ENCODE measurements around the gene MAP2K5.
"Not testable (repeated sequence)": the region's sequence is repeated elsewhere in the genome, so short reads cannot be mapped to it uniquely, and the experiment has no call there.

Gene MAP2K5

DNA sequence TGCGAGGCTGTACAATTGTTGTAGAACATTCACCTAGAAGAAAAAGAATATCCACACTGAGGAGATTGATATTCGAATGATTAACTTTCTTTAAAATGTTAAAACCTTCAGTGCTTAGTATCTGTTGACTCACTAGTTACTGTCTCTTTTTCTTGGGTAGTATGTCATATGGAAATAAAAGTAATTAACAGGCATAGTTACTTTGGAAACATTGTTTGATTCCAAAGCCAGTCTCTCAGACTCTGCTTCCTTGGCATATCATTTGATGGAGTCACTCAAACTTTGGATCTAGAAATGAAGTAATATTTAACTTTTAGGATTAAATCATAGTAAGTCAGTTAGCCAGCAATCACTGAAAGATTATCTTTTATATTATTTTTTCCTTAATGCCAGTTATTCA is 63.4 kb downstream of the MAP2K5 start:
- no peak for DNase-seq

- DNase-seq, result no peak
Observed at GRCh38 chr15:67606742-67607141, 64.2 kb downstream of the MAP2K5 start.

- no peak for DNase-seq
Observed at GRCh38 chr15:67607329-67607728, 64.8 kb downstream of the MAP2K5 start.

GRCh38 chr15:67607959-67608637 is 65.6 kb downstream of the MAP2K5 start:
- no peak for DNase-seq

- DNase-seq, result no peak
Observed at GRCh38 chr15:67608638-67608959, 66.1 kb downstream of the MAP2K5 start.

DNA sequence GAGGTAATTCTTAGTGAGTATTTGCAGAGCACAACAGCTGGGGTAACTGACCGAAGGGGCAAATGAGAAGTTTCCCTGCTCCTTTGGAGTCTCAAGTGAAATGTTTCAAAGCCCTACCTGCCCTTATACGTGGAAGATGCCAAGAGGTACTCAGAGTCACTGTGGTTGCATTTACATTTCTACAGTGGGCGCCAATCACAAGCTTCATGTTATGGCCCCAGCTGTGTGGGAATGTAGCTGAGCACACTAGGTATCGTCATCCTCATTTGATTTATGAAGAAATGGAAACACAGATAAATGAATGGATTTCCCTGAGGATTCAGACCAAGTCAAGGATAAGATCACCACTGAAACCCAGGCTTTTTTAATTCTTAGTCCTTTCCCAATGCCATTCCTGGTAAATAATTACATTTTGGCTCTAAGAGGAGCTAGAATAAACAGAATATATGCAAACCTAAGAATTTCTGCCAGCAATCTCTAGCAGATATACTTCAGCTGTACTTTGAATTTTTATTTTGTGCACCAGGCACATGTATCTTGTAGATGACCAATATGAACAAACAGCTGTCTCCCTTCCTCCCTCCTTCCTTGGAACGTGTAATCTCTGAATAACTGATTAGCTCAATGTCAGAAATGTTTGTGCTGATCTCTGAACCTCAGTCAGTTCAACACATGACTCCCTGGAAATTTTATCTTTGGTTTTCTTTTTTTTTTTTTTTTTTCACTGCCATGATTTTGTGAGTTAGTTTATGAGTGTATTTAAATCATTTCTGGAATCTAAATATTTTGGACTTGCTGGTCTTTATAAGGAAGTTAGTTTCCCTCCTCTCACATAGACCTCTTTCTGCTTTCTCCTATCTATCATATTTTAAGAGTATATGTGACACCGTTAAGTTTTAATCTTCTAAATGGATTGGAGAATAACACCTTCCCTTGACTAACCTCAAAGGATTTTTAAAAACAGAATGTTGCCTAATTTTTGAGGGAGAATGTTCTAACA is 69.2 kb downstream of the MAP2K5 start:
- no peak for DNase-seq

DNA sequence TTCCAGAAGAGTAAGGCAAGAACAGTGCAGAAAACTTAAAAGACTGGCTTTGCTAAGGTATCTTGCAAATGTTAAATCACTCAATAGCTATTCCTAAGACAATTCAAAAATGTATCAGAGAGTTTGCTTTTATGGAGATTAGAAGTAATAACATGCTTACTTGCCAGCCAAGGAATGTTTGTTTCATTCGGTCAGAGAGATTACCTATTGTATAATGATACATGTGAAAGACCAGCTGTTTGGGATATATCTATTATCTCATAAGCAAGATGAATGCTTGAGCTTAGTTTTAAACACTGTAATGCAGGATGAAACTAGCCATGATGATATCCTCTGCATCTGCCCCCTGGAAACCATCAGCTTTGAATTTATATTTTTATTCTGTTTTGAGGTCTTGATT is 70.7 kb downstream of the MAP2K5 start:
- DNase-seq, result no peak

- DNase-seq, result no peak
Observed at GRCh38 chr15:67613708-67614107, 71.2 kb downstream of the MAP2K5 start.

DNA sequence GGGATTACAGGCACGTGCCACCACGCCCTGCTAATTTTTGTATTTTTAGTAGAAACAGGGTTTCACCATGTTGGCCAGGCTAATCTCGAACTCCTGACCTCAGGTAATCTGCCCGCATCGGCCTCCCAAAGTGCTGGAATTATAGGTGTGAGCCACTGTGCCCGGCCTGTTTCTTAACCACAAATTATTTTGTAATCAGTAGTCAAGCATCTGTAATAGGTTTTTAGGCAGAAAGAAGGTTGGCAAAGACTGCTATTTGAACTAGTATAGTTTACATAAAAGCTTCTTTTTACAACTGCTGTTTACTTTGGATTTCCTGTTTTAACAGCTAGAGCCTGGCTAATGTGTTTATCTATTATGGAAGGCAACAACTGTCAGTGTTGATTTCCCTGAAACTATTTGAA is 72.6 kb downstream of the MAP2K5 start:
- not testable (repeated sequence) for DNase-seq

GRCh38 chr15:67618297-67618696 is 75.8 kb downstream of the MAP2K5 start:
- no peak for DNase-seq

DNA sequence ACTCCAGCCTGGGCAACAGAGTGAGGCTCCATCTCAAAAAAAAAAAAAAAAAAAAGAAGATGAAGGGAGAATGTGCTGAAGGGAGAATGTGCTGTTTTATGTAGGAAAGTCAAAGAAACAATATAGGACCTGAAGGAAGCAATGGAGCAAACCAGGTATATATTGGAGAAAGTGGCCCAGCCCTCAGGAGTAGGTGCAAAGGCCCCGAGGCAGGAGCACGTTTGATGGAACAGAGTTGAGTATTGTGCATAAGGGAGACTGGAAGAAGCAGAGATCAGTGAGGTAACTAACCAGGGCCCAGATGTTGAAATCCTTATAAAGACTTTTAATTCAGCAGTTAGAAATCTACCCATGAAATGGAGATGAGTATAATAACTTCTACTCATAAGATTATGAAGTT is 79.6 kb downstream of the MAP2K5 start:
- no peak for DNase-seq

DNA sequence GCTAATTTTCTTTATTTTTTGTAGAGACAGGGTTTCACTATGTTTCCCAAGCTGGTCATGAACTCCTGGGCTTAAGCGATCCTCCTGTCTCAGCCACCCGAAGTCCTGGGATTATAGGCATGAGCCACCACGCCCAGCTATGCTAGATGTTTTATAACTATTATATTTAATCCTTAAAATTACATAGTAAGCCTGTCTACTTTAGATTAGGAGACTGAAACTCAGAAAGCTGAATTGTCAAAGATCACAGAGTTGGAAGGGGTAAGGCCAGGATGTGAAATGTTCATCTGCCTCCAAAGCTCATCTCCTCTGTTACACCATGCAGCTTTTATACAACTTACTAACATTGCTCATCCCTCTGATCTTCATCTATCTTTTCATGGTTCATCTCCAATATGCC is 89.8 kb downstream of the MAP2K5 start:
- DNase-seq, result no peak

DNA sequence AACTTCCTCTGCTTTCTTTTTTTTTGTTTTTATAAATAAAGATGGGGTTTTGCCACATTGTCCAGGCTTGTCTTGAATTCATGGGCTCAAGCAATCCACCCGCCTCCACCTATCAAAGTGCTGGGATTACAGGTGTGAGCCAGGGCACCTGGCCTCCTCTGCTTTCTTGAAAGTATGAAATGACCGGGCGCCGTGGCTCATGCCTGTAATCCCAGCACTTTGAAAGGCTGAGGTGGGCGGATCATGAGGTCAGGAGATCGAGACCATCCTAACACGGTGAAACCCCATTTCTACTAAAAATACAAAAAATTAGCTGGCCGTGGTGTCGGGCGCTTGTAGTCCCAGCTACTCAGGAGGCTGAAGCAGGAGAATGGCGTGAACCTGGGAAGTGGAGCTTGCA is 93.4 kb downstream of the MAP2K5 start:
- not testable (repeated sequence) for DNase-seq

DNA sequence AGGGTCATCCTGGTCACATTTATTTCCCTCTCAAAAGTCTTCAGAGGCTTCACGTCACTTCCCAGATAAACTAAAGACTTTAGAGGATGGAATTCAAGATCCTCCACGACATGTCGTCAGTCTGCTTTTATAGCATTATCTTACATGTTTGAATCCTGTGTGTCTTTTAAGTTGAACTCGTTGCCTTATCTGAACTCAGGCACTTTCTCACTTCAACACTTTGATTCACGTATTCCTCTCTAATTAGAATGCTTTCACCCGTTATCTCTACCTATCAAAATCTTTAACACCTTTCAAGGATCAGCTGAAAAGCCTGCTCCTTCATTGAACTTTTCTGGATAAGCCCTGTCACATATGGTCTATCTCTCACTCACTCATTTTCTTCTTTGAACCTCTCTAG is 97.1 kb downstream of the MAP2K5 start:
- DNase-seq, result no peak

DNA sequence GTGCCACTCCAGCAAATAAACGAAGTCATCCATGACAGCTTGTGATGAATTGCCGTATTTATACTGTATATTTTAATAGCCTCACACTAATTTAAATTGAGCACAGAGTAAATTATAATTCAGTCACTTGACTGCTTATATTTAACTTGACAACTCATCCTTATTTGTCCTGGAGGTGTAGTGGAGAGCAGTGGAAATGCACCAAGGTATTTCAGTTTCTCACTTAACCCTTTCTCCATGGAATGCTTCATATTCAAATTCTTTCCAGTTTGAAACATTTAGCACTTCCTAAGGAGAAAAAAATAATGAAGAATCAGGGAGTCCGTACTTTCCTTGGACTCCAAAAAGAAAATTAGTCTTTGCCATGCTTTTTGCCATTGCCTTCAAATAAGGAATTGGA is 99.0 kb downstream of the MAP2K5 start:
- DNase-seq, result no peak

DNA sequence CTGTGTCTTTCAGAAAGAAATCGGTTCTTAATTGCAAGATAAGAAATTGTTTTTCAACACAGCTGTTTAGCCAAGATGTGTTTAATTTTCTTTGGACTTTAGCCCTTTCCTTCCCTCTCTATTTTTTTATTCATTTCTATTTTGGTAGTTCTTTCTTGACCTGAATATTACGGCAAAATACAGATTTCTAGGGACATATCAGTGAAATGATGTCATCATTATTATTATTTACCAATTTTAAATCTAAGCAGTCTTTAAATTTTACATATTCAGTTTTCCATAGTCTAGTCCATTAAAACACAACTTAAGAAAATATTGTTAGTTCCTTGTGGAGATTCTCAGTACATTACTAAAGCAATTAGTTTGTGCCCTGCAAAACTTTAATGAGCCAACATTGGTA is 104.3 kb downstream of the MAP2K5 start:
- no peak for DNase-seq

DNA sequence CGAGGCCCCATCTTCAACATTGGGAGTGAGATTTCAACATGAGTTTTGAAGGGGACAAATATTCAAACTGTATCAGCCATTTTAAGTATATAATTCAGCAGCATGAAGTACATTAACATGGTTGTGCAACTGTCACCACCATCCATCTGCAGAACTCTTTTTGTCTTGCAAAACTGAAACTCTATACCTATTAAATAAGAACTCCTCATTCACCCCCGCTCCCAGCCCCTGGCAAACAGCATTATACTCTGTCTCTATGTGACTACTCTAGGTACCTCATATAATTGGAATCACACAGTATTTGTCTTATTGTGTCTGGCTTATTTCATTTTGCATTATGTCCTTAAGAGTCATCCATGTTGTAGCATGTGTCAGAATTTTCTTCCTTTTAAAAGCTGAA is 110.1 kb downstream of the MAP2K5 start:
- no peak for DNase-seq

GRCh38 chr15:67660446-67660845 is 117.9 kb downstream of the MAP2K5 start:
- DNase-seq, result no peak

DNA sequence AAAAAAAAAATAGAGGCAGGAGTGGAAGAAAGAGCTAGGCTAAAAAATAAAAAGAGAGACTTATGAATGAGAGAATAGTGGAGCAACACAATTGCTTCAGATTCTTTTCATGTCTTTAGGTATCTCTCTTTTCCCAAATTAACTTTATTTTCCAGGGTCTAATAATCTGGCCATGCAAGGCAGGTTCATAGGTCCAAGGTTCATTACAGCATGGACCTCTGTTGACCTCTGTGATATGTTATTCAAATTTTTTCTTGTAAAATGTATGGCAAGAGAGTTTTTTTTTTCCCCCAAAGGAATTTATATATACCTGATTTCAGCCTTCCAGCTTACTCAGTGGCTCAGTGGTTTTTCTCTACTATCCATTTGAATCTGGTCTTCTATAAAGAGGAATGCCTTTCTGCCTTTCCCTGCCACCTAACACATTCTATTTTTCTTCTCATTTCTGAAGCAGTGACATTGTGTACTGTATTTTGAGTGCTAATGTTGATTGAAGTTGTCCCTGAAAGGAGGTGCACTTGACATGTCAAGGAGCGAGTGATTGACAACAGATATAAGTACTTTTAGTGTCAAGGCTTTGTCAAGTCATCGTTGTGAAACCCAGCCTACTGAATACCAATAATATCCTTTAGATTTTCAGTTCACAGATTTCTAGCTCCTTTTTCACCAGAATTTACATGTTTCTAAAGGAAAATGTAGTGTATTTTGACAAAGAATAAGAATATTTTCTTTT is 118.5 kb downstream of the MAP2K5 start:
- no peak for DNase-seq

GRCh38 chr15:67670647-67671305 is 128.3 kb downstream of the MAP2K5 start:
- no peak for DNase-seq

DNA sequence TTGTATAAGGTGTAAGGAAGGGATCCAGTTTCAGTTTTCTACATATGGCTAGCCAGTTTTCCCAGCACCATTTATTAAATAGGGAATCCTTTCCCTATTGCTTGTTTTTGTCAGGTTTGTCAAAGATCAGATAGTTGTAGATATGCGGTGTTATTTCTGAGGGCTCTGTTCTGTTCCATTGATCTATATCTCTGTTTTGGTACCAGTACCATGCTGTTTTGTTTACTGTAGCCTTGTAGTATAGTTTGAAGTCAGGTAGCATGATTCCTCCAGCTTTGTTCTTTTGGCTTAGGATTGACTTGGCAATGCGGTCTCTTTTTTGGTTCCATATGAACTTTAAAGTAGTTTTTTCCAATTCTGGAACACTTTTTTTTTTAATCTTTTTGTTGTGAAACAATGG is 130.3 kb downstream of the MAP2K5 start:
- DNase-seq, result not testable (repeated sequence)

DNA sequence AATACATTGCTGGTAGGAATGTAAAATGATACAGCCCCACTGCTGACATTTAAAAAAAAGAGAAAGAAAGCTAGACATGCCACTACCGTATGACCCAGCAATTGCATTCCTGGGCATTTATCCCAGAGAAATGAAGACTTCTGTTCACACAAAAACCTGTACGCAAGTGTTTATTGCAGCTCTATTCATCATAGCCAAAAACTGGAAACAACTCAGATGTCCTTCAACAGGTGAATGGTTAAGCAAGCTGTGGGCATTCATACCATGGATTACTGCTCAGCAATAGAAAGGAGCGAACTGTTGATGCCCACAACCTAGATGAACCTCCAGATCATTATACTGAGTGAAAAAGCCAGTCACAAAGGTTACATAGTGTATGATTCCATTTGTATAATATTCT is 132.5 kb downstream of the MAP2K5 start:
- DNase-seq, result no peak

- no peak for DNase-seq
Observed at GRCh38 chr15:67678089-67678488, 135.6 kb downstream of the MAP2K5 start.

Measured in fibroblast of skin of back (primary cell).